Activated T-cell treated with anti-CD3 and anti-CD28 coated beads for 24 hours (primary cell): ENCODE measurements around the gene EOMES.
A peak's percentile ranks its signal among the peaks of the same experiment; 100 is the strongest.

ENCODE experiments used
- DNase-seq: peaks from one replicate; pipeline ENCODE4 v3.0.0-alpha.2; 2020; ENCODE audit warnings: low read depth

The EOMES gene

DNA sequence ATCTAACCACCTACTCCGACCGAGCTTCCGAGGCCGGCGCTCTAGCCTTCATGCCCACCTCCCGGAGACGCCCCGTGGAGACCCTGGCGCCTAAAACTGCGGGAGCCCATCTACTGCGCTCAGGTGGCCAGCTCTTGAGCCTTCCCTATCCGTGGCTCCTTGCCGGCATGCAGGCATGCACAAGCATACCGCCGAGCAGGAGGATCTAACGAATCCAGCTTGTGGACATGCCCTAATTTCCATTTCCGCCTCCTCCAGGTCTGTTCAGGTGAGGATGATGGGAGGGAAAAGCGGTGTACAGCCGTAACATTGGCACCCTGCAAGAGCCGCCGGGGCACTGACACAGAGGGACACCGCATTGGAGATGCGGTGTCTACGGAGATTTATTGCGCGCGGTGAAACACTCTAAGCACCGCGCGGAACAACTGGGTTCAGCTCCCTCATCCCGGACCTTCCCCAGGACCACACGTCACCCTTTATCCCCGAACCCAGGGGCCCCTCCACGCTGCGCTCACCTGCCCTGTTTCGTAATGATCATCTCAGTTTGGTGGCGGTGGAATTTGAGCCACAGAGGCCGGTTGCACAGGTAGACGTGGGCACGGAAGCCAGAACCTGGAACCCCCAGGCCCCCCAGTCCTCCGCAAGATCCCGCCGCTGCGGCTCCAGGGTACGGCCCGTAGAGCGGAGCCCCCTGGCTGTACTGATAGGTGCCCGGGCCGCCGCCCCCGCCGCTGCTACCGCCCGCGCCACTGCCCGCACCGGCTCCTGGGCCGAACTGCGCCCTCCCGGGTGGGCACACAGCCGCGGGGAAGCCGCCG is 1.0 kb downstream of the EOMES start:
- no peak for DNase-seq

DNA sequence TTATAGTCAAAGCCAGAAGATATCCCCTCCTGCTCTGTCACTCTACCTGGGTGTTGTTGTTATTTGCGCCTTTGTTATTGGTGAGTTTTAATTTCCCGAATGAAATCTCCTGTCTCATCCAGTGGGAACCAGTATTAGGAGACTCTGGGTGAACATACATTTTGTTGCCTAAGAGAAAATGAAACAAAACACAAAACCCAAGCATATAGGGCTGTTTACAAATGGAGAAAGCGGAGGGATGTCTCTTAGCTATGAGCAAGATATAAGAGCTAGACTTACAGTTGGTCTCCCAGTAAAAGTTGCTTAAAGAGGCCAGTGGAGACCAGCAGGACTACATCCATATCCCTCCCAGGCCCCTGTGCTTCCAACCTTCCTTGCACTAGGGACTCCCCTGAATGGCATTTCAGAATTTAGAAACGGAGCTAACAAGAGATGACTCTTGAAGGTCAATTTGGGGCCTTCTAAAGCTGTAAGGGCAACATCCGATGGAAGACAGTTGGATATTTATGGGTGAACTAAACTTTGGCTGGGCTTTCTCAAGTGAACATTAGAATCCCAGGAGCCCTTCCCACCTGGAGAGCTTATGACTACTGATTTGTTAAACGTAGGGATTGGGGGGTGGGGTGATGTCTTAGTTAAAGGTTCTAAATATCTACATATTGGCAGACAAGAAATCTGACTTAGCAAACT is 2.7 kb downstream of the EOMES start:
- no peak for DNase-seq

DNA sequence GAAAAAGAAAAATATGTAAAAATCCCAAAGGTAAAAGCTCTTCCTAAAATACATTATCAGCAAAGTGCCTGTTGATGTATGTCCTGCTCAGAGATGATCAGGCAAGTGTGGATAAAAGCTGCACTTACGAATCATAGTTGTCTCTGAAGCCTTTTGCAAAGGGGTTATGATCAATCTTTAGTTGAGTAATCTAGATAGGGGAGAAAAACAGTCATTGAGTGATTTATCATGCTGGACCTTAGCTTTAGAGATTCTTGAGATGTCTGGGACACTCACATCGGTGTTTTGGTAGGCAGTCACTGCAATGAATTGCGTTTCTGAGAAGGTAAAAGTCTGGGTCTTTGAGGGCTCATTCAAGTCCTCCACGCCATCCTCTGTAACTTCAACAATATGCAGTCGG is 3.7 kb downstream of the EOMES start:
- no peak for DNase-seq

DNA sequence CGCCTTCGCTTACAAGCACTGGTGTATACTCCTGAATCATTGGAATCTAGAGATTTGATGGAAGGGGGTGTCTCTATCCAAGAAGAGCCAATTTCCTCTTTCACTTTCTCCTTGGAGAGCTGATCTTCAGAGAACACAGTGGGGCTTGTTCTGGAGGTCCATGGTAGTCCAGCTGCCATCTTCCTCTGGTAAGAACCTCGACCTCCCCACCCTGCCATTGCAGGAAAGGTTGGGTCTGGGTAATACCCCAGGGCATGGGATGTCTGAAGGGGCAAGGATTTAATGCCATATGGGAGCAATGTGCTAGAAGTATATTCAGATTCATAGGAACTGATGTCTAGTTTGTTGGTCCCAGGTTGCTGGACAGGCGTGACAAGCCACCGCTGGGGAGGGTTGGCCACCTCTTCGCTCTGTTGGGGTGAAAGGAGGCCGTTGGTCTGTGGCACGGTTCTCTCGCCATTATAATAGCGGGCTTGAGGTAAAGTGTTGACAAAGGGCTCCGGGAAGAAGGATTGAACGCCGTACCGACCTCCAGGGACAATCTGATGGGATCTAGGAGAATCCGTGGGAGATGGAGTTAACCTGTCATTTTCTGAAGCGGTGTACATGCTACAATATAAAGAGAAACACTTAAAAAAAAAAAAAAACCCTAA is 4.8 kb downstream of the EOMES start:
- DNase-seq, result no peak

DNA sequence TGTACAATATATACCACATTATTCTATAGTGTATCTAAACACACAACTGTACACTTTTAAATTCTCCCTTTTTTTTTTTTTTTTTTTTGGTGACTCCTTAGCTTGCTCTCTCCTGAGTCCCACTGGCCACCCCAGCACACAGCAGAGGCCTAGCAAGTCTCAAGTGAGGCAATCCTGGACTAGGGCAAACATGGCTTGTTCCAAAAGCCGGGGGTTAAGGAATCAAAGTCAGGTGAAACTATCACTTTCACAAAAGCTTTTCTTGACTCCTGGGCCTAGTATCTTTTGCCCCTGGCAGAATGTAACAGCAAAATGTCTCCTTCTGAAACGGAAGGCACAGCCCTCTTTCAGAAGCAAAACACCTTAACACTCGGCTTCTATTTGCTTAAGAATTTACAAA is 5.8 kb downstream of the EOMES start:
- DNase-seq, result no peak

DNA sequence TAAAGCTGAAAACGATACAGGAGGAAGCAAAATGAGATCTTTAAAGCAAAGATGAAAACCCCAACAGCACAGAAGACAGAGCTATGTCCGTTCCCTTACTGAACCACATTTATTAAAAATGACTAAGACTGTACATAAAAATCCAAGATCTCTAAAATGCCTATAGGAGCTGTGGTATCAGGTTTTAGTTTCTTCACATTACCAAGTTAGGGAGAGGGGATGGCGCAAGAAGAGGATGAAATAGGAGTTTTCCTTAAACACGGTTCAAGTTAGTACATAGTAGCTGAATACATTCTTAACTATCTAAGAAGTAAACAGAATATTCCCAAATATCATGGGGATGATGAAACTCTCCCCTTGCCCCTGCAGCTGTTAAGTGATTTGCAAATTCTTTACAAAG is 6.3 kb downstream of the EOMES start:
- DNase-seq, result no peak

DNA sequence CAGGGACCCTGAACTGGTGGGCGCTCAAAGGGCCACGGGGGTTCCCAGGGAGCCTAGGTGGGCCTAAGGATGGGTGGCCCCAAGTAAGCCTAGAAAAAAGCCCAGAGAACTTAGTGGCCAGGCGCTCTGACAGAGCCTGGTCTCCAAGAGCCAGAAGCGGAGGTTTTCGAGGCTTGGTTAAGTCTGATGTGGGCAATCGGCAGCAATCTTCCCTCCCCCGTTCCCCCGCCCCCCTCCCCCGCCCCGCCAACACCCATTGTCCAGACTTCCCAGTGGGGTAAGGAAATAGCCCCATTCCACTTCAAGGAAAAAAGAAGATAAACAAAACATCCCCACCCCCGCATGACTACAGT is 6.7 kb downstream of the EOMES start:
- no peak for DNase-seq

DNA sequence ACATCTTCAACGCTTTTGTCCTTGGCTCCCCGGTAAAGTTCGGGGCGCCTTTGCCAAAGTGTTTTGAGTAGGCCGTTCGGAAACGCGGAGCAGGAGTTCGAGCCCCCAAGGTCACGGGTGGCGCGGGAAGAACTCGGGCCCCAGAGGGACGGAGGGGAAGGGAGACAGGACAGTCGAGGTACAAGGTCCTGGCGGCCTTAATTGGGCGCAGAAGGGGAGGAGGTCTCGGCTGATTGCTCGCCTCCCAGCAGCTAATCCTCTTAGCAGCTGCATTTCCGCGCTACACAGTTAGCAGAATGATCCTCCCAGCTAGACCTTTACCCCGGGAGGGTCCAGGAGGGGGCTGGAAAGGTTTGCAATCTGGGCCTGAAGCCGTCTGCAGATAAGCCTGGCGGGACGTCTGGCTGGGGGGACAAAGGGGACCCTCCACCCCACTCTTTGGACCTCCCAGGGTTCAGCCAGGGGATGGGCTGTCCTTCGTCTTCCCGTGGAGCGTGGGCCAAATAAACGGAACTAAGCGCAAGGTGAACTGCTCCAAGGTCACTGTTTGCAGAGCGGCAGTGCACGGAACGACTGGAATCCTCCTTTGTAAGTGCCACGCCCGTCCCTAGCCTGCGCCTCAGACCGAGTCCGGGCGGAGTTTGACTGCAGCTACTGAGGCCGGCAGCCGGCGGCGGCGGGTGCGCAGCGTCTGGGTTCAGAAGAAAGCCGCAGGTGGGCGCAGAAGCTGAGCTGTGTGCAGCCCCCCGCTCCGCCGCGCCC is 7.2 kb downstream of the EOMES start:
- DNase-seq, result no peak

DNA sequence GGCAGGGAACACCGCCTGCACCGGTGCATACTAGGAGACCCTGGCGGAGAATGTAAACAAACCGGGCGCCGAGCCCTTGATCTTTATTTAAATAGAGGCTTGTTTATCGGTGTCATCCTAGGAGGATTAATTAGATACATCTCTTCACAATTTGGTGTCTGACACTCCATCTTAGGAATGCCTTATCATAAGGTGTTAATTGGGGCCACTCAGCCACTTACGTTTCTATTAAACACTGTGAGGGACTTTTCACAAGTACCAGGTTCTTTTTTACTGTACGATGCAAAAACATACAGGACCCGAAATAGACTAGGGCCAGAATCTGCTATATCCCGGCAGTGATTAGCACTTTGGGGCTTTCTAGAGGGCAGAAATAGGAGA is 8.0 kb downstream of the EOMES start:
- DNase-seq, result no peak

DNA sequence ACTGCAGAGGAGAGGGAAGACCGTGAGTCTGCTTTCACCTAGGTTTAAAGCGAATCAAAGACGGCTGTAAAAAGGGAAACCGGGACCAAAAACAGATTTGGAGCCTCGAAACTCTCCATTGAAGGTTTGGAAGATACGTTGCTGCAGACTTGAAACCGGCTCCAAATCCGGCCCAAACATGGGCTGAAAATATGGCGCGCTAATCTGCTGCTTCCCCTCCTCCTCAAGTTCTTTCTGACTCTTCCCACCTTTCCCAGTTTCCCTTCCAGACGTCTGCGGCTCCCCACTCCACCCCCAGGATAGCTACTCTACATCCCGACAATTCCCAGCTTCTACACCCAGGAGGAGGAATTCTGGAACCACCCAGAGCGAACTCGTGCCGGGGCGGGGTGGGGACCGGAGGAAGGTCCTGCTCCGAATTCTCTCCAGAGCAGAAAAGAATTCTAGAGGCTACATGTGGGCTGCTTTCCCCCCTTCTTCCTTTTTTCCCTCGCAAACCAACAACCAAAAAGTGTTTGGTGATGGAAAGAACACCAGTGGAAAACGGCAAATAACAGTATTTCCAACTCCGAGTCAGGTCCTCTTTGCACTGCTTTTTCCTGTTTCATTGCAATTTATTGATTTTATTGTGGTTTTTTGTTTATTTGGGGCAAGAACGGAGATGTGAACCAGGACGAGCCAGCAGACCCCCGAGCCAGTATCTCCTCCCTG is 8.5 kb downstream of the EOMES start:
- no peak for DNase-seq

DNA sequence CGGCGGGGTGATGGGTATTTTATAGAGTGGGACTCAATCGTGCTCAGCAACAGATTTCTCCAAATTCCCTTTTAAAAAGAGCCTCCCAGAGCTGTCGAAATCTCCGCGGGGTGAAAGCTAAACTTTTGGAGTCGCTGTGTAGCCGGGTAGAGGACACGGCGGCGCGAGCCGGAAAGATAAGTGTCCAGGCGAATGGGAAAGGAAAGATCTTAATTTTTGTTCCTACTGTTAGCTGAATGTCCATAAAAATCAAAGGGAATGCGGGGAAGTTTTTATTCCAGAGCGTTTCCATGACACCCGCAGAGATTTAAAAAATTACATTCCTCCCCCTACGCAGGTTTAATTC is 9.1 kb downstream of the EOMES start:
- DNase-seq, result no peak

DNA sequence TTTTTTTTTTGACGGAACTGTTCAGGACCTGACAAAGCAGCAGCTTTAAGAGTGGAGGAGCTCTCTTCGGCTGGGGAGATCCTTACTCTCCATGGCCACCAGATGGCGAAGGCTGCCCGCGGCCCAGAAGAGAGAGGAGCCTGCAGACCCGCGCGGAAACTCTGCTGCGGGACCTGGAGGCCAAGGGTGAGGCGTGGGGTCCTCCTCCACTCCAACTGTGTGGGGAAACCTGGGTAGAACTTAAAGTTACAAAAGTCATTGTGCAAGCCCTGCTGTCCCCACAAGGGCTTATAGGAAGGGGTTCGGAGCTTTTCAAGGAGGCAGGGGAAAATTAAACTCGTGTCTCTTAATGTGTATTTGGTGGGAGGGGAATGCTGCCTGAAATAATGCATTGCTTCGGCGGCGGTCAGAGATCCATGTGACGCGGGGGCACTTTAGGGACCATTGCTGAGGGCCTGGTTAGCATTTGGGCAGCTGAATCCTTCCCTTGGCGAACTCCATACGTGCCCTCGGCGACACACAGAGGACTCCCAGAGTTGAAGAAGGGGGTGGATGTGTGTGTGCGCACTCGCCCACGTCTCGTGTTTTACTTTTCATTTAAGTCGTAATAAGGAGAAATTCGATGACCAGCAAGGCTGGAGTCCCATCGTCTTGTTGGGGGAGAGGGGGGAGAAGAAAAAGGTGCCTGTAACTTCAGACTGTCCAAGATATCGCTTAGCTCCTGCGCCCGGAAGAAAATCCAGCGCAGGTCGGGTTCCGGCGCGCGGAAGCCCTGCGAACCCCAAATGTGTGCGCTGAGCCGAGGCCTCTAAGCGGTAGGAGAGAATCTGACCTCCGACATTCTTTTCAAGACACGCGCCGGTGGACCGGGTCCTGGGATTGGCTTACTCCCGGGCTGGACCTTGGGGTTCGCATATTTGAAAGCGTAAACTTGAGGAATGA is 9.7 kb downstream of the EOMES start:
- DNase-seq, result peak; percentile 67

DNA sequence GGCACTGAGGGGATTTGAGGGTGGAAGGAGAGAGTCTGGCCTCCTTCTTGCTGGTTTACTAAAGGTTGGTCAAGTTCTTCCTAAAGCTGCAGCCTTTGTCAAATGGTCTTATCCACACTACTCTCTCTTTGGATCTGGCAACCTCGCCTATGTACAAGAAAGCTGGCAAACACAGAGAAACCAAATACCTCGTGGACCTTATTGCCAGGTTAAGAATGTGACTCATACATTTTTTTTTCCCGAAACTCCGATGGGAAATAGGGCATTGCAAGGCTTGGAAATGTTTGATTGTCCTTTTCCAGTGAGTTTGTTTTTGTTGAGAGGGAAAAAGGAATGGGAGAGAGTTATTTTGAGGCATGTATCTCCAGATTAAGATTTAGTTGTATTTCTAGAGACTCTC is 13.9 kb downstream of the EOMES start:
- no peak for DNase-seq

DNA sequence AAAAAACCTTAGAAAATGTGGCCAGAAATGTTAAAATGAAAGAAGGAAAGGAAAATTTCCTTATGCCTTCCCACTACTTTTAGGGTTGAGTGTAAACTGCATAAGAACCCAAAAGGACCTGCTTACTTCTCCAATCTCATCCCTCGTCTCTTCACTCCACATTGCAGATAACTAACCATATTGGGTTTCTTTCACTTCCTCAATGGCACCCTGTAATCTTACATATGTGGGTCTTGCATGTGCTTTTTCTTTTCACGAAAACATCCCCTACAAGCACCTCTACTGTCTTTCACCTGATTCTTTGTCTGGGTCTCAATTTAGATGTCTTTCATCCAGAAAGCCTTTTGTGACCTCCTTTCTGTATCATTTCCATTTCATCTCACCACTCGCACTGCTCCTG is 23.1 kb downstream of the EOMES start:
- DNase-seq, result no peak

DNA sequence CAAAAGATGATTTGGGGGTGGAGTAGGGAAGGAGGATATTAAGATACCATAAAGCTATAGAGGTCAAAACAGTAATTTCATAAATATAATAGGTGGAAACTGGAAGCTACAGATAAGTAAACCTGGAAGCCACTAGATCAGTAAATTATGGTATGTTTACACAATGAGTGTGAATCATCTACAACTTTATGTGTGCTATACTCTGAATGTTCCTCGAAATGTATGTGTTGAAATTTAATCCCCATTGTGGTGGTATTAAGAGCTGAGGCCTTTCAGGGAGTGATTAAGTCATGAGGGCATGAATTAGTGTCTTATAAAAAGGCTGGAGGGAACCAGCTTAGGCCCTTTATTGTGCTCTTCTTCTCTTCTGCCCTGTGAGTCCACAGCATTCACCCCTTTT is 25.2 kb downstream of the EOMES start:
- DNase-seq, result no peak

DNA sequence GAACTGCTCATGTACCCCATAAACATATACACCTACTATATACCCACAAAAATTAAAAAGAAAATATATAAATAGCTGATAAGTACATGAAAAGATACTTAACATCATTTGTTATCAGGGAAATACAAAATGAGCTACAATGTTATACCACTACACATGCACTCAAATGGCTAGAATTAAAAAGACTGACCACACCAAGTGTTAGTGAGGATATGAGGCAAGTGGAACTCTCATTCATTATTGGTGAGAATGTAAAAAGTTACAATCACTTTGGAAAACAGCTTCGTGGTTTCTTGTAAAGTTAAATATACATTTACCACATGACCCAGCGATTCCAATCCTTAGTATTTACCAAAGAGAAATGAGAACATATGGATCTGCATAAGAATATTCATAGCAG is 26.5 kb downstream of the EOMES start:
- no peak for DNase-seq

DNA sequence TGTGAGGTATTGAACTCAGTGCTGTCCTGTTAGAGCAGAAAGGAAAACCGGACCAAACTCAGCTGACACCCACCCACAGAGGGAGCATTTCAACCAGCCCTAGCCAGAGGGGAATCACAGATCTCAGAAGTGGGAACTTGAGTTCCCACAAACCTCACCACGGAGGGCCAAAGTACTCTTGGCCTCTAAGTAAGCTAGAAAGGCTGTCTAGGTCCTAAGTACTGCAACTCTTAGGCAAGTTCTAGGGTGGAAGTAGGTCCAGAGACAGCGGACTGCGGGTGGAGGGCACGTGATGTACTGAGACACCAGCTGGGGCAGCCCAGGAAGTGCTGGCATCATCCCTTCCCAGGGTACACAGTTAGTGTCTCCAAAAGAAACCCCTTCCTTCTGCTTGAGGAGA is 34.1 kb downstream of the EOMES start:
- DNase-seq, result no peak

DNA sequence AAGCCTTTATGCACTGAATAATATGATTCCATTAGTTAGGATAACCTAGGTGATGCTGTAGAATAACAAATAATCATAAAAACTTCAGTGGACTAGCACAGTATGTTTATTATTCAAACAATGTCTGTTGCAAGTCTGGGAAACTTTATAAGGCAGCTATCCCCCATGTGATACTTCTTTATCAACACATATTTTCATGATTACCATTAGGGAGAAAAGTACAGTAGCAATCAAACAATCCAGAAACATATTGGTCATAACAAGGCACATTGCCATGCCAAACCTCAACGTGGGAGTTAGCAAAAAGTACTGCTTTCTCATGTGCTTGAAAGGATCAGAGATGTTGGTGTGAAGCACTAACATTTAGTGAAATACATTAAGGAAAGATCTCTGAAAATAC is 35.5 kb downstream of the EOMES start:
- no peak for DNase-seq

DNA sequence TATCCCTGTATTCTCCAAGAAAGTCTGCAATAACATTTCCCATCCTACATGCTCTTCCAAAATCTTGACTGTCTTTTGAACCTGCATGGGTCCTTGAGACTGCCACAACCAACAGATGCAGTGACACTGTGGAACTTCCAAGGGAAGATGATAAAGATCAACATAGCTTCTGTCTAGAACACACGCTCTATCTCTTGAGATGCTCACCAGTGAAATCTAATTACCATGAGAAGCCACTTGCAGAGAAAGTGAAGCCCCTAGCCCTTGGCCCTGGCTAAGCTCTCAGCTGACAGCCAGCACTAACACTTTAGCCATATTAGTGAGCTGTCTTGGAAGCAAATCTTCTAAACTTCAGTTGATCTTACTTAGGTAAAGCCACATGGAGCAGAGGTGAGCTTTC is 36.6 kb downstream of the EOMES start:
- DNase-seq, result no peak

DNA sequence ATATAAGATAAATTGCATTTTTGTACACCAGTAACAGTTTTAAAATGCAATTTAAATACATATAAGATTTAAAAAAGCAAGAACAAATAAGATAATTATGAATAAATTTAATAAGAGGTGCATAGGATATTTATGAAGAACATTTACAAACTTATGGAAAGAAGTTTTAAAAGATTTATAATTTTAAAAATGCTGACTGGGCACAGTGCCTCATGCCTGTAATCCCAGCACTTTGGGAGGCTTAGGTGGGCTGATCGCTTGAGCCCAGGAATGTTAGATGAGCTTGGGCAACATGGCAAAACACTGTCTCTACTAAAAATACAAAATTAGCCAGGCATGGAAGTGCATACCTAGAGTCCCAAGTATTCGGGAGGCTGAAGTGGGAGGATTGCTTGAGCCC is 37.8 kb downstream of the EOMES start:
- DNase-seq, result no peak

DNA sequence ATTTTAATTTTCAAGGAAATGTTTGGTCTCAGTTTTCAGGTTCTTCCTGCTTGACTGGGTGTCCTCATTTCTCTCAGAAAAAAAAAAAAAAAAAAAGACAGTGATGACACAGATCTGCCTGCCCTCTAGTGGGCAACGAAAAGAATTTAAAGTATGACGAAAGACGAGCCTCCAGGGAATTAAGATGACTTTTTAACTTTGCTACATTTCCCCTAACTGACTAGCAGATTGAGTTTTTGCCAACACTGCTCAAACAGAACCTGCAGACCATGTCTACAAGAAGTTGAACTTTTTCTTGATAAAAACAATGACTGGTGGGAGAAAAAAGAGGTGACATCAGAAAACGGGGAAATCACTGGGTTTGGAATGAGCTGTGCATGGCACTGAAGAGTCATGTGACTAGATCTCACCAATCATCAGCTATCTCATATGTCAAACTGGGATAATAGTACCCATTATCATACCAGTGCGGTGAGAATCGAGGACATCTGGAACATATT is 40.8 kb downstream of the EOMES start:
- no peak for DNase-seq
